NB4 (cell line): ENCODE measurements around the gene KSR1.

ENCODE experiments used
- MYC ChIP-seq: IDR thresholded peaks from 2 replicates; pipeline ENCODE4 v1.6.1; 2011; ENCODE audit warnings: low read depth, low read length
- POLR2A ChIP-seq: IDR thresholded peaks from 2 replicates; pipeline ENCODE4 v1.6.1; 2011; ENCODE audit warnings: mild to moderate bottlenecking; ENCODE audit not compliant: insufficient read length; ENCODE audit errors: extremely low read depth

GRCh38 chr17:27498615-27499309 lies 42.5 kb downstream of the KSR1 start:
- no peak for TF ChIP-seq POLR2A
- TF ChIP-seq MYC, result no peak
